Activated CD4-positive, alpha-beta T cell treated with anti-CD3 and anti-CD28 coated beads, Interleukin-2, amount 50 U/mL, for 1 hour (primary cell): ENCODE measurements around the gene TYW5.
"Not testable (repeated sequence)": the region's sequence is repeated elsewhere in the genome, so short reads cannot be mapped to it uniquely, and the experiment has no call there.

Experiments used
- DNase-seq: peaks from one replicate; pipeline ENCODE4 v3.0.0-alpha.2; 2020

Gene TYW5

GRCh38 chr2:199912553-199913114 is 42.7 kb downstream of the TYW5 start:
- DNase-seq: not testable (repeated sequence)

DNA sequence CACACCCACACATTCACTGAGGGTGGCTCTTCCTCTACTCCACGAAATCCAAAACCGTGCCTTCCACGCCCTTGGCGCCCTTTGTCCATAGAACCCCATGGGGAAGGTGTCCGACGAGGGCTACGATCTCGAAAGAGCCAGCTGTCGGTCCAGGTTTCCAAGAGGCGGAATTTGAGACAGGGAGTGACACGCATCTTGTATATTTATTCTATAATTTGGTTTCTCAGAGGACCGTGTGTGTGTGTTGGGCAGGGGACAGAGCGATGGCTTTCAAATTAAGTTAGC is 43.5 kb downstream of the TYW5 start:
- DNase-seq: no peak

GRCh38 chr2:199911052-199911876 is 44.0 kb downstream of the TYW5 start, which contains the start of gene C2orf69:
C2orf69 (plus strand) TSS chr2:199911293; CDS start chr2:199911439, 146 bp downstream.
- DNase-seq: peak; percentile 88

GRCh38 chr2:199910338-199911051 is 44.8 kb downstream of the TYW5 start:
- DNase-seq: no peak

DNA sequence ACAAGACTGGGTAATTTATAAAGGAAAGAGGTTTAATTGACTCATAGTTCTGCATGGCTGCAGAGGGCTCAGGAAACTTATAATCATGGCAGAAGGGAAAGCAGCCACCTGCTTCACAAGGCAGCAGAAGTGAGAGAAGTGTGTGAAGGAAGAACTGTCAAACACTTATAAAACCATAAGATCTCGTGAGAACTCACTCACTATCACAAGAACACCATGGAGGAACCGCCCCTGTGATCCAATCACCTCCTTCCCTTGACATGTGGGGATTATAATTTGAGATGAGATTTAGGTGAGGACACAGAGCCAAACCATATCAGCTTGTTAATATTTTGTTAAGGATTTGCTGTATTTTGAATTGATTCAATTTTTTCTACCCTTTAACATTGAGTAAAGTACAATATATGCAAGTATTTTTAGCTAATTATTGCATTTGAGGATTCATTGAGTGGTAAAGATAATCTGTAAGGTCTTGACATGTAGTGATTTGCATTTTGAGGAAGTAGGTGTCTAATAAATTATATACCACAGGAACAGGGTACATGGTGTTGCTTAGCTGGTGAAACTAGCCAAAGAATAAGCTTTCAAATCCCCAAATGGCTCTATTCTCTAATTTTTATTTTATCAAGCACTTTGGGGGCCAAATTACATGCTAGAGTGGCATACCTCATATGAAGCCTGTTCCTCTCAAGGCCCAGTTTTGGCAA is 48.1 kb downstream of the TYW5 start:
- no peak for DNase-seq

- DNase-seq: no peak
Measured at GRCh38 chr2:199903111-199903510, 52.2 kb downstream of the TYW5 start.

DNA sequence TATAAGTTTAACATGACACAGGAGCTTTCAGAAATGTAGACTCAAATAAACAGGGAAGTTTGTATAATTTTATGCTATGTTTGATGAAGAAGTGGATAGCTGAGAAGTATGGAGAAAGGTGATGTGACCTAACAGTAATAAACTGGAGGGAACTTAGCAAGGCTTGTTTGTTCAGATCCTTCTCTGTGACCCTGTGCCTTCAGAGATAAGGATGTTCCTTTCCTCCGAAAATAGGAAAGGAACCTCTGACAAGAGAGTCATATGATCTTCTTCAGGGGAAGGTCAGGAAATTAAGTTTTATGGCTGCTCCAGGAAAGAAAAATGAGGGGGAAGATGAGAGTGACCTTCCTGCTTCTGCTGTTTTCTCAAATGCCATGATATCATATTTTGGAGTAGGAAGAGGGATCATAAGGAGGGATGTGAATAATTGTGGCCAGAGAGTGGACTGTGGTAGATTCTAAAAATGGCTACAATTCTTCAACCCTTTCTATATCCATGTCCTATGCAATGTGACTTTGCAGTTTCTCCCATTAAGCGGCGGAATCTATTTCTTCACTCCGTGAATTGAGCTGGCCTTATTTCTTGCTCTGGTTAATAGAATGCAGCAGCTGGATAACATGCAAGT is 52.7 kb downstream of the TYW5 start:
- DNase-seq: no peak

- DNase-seq: no peak
Measured at GRCh38 chr2:199901942-199902341, 53.3 kb downstream of the TYW5 start.

GRCh38 chr2:199896617-199897016 is 58.7 kb downstream of the TYW5 start:
- no peak for DNase-seq

DNA sequence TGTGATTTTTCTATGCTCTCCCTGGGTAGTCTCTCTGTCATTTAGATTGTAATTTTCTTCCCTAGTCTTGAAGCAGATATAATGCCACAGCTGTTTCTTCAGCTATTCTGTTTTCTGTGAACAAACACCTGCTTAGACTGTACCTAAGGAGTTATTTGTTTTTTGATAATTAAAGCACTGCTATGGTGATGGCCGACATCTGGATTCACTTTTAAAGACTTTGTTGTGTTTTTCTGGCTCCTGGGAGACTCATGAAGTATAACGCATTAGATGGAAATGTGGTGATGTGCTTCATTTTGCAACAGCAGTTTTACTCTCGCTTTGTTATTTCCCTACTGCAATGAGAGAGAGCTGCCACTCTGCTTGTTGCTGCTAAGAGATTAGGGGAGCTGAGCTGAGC is 59.9 kb downstream of the TYW5 start:
- DNase-seq: no peak

- DNase-seq: no peak
Measured at GRCh38 chr2:199883474-199884212, 71.6 kb downstream of the TYW5 start.

- no peak for DNase-seq
Measured at GRCh38 chr2:199882667-199883066, 72.6 kb downstream of the TYW5 start.
